Chondrocyte (in vitro differentiated cells): ENCODE data around the gene IARS2. TPM values are rescaled to one million over a fixed set of nuclear protein-coding genes. Genes with fewer than 3 reads are reported as not detected.

Experiments
- DNase-seq: peaks from one replicate; pipeline ENCODE4 v3.0.0; 2021; ENCODE audit warnings: mixed read lengths, low spot score
- H3K27ac Mint-ChIP-seq: one replicate; pipeline ENCODE4 v1.8.0; 2021; ENCODE audit warnings: mild to moderate bottlenecking, moderate library complexity, mixed read lengths; ENCODE audit not compliant: unreplicated experiment
- H3K27me3 Mint-ChIP-seq: 2 replicates; pipeline ENCODE4 v1.8.0; 2021; ENCODE audit warnings: low read depth, mixed read lengths
- H3K36me3 Mint-ChIP-seq: 2 replicates; pipeline ENCODE4 v1.8.0; 2021; ENCODE audit warnings: low read depth, mixed read lengths
- H3K4me1 Mint-ChIP-seq: 2 replicates; pipeline ENCODE4 v1.8.0; 2021; ENCODE audit warnings: low read depth, mild to moderate bottlenecking, mixed read lengths
- H3K4me3 Mint-ChIP-seq: one replicate; pipeline ENCODE4 v1.8.0; 2021; ENCODE audit warnings: mild to moderate bottlenecking, moderate library complexity, mixed read lengths; ENCODE audit not compliant: unreplicated experiment
- H3K9me3 Mint-ChIP-seq: 2 replicates; pipeline ENCODE4 v1.8.0; 2021; ENCODE audit warnings: low read depth, mixed read lengths
- total RNA-seq: library from RNA; stranded (reverse); gene quantifications from 3 replicates; pipeline ENCODE4 v1.2.1, GENCODE V29; 2021
- TF ChIP-seq, protein P1 (sequence below): fragments of 200-600 bp; sonication (generic); IDR thresholded peaks from 2 replicates; pipeline ENCODE4 v1.5.0; 2021; ENCODE audit warnings: antibody characterized with exemption, mild to moderate bottlenecking, moderate library complexity

Gene IARS2
- total RNA-seq, 1 donor from 2014 or later = 64.9 TPM

- Mint-ChIP-seq H3K4me1 (peaks cover 2% of the 10 kb centered on the region), H3K27ac (no peak overlapping the region), H3K9me3 (peaks cover 5% of the 10 kb centered on the region), H3K36me3 (peaks cover 27% of the 10 kb centered on the region), H3K4me3 (no peak overlapping the region), H3K27me3 (no peaks in the 10 kb centered on the region)
- DNase-seq = no peak
- TF ChIP-seq, protein P1, sequence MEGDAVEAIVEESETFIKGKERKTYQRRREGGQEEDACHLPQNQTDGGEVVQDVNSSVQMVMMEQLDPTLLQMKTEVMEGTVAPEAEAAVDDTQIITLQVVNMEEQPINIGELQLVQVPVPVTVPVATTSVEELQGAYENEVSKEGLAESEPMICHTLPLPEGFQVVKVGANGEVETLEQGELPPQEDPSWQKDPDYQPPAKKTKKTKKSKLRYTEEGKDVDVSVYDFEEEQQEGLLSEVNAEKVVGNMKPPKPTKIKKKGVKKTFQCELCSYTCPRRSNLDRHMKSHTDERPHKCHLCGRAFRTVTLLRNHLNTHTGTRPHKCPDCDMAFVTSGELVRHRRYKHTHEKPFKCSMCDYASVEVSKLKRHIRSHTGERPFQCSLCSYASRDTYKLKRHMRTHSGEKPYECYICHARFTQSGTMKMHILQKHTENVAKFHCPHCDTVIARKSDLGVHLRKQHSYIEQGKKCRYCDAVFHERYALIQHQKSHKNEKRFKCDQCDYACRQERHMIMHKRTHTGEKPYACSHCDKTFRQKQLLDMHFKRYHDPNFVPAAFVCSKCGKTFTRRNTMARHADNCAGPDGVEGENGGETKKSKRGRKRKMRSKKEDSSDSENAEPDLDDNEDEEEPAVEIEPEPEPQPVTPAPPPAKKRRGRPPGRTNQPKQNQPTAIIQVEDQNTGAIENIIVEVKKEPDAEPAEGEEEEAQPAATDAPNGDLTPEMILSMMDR = no peak
These were observed 35.7 kb downstream of the IARS2 start for GRCh38 chr1:220129479-220130210.

DNA sequence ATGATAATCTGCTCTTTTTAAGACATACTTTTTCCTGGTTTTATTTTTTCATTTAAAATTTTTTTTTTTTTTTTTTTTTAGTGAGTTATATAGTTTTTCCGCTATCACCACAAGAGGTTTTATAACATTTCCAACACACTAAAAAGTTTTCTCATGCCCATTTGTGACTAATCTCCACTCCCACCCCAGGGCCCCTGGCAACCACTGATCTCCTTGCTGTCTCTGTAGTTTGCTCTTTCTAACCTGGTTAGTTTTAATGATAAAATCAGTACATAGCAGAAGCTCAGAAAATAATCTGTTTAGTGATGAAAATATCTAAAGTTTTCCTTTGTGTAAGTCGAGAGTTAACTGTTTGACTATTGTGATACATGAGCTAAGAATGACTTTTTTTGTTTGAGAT is 41.8 kb downstream of the IARS2 start:
- no peak overlapping the region for H3K4me3 Mint-ChIP-seq
- H3K27me3 Mint-ChIP-seq = no peaks in the 10 kb centered on the region
- TF ChIP-seq, protein P1 = no peak
- H3K27ac Mint-ChIP-seq = no peak overlapping the region
- peaks cover 8% of the 10 kb centered on the region for H3K4me1 Mint-ChIP-seq
- DNase-seq = no peak
- peaks cover 29% of the 10 kb centered on the region for H3K36me3 Mint-ChIP-seq
- H3K9me3 Mint-ChIP-seq = no peaks in the 10 kb centered on the region

DNA sequence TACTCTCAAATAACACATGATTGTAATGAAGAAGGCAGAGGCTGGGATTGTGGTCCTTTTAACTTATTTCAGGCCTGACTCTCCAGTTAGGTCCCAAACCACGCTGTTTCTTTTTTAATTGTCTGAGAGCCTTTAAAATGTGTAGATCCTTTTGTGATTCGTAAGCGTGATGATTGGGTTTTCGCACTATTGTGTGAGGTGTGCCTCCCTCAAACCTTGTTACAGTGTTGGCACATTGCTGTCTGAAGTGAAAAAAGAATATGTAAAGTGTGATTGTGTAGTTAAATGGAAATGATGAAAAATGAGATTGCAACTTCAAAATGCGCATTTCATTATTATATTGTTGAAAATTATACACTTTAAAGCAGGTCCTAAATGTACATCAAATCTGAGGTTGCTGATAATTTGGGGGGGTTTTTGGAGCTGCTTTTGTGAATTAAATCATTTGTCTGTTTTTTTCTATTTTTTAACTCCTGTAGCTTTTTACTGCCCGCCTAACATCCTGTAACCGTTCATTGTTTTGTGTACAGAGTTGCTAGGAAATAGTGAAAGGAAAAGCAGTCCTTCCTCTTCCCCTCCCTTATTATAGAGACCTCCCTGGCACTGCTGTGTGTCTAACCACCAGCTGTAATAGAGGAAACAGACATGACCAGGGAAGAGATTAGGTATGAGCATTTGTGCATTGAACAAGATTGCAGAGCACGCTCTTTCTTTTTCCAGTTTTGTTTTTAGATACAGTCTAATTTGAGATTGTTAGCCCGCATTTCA is 43.3 kb downstream of the IARS2 start:
- no peak overlapping the region for H3K4me3 Mint-ChIP-seq
- DNase-seq = no peak
- H3K9me3 Mint-ChIP-seq = no peaks in the 10 kb centered on the region
- no peaks in the 10 kb centered on the region for H3K27me3 Mint-ChIP-seq
- H3K27ac Mint-ChIP-seq = no peak overlapping the region
- peaks cover 35% of the 10 kb centered on the region for H3K36me3 Mint-ChIP-seq
- TF ChIP-seq, protein P1 = no peak
- H3K4me1 Mint-ChIP-seq = peaks cover 8% of the 10 kb centered on the region

GRCh38 chr1:220139966-220140365 is 46.0 kb downstream of the IARS2 start:
- Mint-ChIP-seq H3K4me1 (peaks cover 8% of the 10 kb centered on the region), H3K27ac (peak overlapping the region; percentile 61), H3K27me3 (no peaks in the 10 kb centered on the region), H3K36me3 (peaks cover 26% of the 10 kb centered on the region), H3K4me3 (no peak overlapping the region), H3K9me3 (no peaks in the 10 kb centered on the region)
- no peak for DNase-seq
- TF ChIP-seq, protein P1 = no peak

- Mint-ChIP-seq H3K27ac (no peak overlapping the region), H3K36me3 (peaks cover 27% of the 10 kb centered on the region), H3K27me3 (no peaks in the 10 kb centered on the region), H3K4me1 (peaks cover 8% of the 10 kb centered on the region), H3K9me3 (no peaks in the 10 kb centered on the region), H3K4me3 (no peak overlapping the region)
- TF ChIP-seq, protein P1 = no peak
- no peak for DNase-seq
These were observed 50.1 kb downstream of the IARS2 start for GRCh38 chr1:220144051-220144450.
